ENCODE measurements around the gene DUOXA2.

DNA sequence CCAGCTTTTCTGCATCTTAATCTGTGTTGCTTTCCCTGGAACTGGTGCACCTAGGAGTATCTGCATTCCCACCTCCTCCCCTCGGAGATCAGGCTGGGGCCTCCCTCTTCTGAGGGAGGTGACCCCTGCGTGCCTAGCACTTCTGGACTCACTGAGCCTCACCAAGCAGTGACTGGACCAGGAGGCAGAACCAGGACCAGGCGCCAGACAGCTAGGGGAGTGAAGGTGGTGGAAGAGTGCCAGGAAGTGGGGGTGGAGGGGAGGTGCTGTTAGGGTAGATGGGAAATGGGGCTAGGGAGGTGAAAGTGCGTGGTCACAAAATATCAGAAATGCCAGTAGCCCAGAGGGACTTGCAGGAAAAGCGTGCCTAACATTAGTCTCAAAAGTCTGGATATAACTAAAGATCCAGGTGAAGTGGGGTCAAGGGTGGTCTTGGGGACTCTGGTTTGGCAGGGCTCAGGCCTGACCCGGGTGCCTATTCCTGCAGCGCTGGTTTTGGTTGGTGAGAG lies 1.2 kb downstream of the DUOXA2 start:
- no peak for TF ChIP-seq POLR2AphosphoS5 (IDR thresholded peaks at IDR 0.05; ENCODE audit: borderline replicate concordance, low read depth, low read length)
- TF ChIP-seq EZH2 (IDR thresholded peaks at IDR 0.05), result no peak
